A673 (cell line): ENCODE data around the gene FAM13A.

Experiments
- CTCF ChIP-seq: fragments of 300-800, 200-600 bp; sonication (generic); conservative IDR thresholded peaks from 2 replicates; pipeline ENCODE4 v1.5.1; 2017; ENCODE audit warnings: low read depth, mild to moderate bottlenecking, antibody characterized with exemption, low read length, moderate library complexity, mixed read lengths
- EZH2 ChIP-seq: fragments of 200-600 bp; sonication (generic); IDR thresholded peaks from 2 replicates; pipeline ENCODE4 v1.6.1; 2017; ENCODE audit warnings: borderline replicate concordance, low read depth, mild to moderate bottlenecking, mixed read lengths, antibody characterized with exemption, low read length; ENCODE audit not compliant: poor library complexity, severe bottlenecking

GRCh38 chr4:89026542-89026941, 30.4 kb downstream of the FAM13A start:
- TF ChIP-seq CTCF (no peak), EZH2 (no peak)
